ENCODE data around the gene GFY.

GFY gene

GRCh38 chr19:49428547-49429451 is 3.6 kb downstream of the GFY start:
- DNase-seq (ENCODE audit: low spot score) = no peak

DNA sequence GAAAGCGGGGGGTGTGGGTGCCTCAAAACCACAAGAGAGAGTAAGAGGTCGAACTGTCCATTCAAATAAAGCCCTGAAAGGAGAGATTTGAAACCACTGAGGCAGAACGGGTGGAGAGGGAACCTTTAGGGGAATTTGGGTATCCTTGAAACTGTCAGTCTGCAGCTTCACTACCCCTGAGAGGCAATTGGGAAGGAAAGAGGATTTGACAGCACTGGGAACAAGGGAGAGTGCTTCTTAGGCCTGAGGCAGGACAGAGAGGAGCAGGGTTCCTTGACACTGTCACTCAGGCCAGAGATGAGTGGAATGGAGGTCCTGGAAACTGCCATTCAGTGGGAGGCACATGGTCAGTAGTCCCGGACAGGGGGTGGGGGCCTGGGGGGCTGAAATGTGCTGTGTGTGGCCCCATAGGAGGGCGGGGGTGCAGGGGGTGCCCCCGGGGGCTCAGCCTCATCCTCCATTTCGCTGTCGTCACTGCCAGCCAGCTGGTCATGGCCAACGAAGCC is 5.0 kb downstream of the GFY start:
- no peak for DNase-seq (ENCODE audit: low spot score)

DNA sequence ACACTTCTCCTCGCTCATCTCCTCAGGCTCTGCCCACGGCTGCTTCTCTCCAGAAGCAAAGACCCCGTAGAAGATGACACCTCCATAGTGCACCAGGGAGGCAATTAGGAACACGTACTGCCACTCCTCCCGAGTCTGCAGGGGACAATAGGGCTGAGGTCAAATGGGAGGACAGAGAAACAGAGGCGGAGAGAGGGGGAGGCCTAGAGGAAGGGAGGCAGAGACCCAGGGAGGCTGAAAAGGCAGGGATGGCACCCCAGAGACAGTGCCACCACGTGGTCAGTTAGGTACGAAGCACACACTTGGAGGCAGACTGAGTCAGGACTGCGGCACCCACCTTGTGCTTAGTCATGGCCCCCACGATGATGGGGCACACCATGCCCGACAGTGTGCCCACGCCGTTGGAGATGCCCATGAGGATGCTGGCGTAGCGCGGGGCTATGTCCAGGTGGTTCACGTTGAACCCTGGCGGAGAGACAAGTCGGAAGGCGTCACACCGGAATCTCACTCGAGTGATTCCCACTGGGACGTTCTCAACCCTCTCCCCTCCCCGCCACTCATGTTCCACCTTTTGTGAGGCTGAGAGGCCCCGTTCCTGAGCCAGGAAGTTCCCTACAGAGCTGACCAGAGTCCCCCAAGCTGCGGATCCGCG is 5.6 kb downstream of the GFY start:
- no peak for DNase-seq (ENCODE audit: low spot score)

- DNase-seq (ENCODE audit: low spot score) = no peak
These were observed 6.2 kb downstream of the GFY start for GRCh38 chr19:49431330-49431749.

GRCh38 chr19:49432141-49433073 is 7.2 kb downstream of the GFY start:
- DNase-seq (ENCODE audit: low spot score) = no peak

DNA sequence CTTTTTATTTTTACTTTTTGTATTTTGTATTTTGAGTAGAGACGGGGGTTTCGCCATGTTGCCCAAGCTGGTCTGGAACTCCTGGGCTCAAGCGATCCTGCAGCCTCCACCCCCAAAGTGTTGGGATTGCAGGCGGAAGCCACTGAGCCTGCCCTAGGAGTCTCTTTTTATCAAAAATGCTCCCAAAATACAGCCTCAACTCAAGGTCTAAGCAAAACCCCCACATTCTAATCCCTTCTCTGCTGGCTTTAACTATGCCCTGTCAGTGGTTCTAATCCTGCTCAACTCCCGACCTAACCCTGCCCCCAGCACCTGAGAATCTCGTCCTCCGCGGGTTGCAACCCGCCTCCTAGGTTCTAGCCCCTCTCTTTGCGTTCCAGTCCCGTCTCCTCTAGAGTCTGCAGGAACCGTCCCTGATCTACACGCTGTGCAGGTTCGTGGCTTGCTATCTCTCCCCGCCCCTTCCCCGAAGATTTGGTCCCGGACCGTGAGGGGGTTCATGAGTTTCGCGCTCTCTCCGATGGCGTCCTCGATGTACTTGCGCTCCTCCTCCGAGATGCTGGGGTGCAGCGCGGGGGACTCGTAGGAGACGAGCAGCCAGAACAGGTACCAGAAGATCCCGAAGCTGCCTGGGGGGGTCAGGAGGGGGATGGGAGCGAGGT is 8.2 kb downstream of the GFY start:
- DNase-seq (ENCODE audit: low spot score) = no peak

GRCh38 chr19:49434907-49435583 is 9.9 kb downstream of the GFY start:
- DNase-seq (ENCODE audit: low spot score) = no peak

DNA sequence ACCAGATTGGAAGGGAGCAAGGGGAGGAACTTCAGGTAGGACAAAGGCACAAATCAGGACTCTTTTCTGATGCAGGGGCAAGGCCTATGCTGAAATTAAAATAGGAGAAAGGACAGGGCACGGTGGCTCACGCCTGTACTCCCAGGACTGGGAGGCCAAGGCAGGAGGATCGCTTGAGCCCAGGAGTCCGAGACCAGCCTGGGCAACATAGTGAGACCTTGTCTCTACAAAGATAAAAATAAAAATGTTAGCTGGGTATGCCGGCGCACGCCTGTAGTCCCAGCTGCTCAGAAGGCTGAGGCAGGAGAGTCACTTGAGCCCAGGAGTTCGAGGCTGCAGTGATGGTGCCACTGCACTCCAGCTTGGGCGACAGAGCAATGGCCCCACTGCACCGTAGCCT is 10.5 kb downstream of the GFY start:
- no peak for DNase-seq (ENCODE audit: low spot score)

- peak; percentile 63 for DNase-seq (ENCODE audit: low spot score)
These were observed 11.3 kb downstream of the GFY start for GRCh38 chr19:49436381-49437017.

- DNase-seq (ENCODE audit: low spot score) = no peak
These were observed 12.0 kb downstream of the GFY start for GRCh38 chr19:49437231-49437630.

DNA sequence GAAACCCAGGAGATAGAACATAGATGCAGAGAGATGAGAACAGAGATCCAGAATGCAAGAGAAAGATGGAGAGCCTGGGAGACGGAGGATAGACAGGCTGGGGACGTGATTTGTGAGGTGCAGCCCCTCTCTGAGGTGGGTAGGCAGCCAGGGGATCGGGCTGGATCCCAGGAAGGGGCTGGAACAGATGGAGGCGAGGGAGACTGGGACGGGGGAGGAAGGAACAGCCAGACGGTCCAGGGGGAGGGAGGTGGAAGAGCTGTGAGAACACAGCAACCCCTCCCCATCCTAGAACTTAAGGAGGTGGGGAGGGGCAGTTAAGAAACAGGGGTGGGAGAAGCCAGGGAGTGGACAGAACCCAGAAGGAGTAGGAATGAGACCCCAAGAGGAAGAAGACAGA is 13.1 kb downstream of the GFY start:
- no peak for DNase-seq (ENCODE audit: low spot score)

DNA sequence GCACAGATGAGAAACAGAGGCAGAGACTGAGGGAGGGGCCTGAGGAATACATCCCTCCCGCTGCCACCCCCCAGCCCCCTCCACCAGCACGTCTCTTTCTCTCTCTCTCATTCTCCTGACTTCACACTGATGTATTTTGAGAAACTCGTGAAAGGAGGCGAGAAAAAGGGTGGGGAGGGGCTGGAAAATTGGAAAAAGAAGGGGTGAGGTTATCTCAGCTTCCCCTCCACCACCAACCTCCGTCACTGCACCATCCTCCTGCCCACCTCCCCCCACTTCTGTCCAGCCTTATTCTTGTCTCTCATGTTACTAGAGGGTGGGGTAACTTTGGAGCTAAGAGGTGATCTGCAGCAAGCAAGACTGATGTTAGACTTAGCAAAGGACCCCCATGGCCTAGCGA is 14.6 kb downstream of the GFY start:
- no peak for DNase-seq (ENCODE audit: low spot score)

- no peak for DNase-seq (ENCODE audit: low spot score)
These were observed 15.4 kb downstream of the GFY start for GRCh38 chr19:49440439-49441209.

- DNase-seq (ENCODE audit: low spot score) = no peak
These were observed 16.2 kb downstream of the GFY start, which contains the start of gene SLC17A7 for GRCh38 chr19:49441210-49441959. SLC17A7 (minus strand) TSS chr19:49441527; CDS start chr19:49441379, 148 bp downstream.

GRCh38 chr19:49441960-49442350 is 16.8 kb downstream of the GFY start:
- no peak for DNase-seq (ENCODE audit: low spot score)

GRCh38 chr19:49442354-49442753 is 17.2 kb downstream of the GFY start:
- DNase-seq (ENCODE audit: low spot score) = no peak

DNA sequence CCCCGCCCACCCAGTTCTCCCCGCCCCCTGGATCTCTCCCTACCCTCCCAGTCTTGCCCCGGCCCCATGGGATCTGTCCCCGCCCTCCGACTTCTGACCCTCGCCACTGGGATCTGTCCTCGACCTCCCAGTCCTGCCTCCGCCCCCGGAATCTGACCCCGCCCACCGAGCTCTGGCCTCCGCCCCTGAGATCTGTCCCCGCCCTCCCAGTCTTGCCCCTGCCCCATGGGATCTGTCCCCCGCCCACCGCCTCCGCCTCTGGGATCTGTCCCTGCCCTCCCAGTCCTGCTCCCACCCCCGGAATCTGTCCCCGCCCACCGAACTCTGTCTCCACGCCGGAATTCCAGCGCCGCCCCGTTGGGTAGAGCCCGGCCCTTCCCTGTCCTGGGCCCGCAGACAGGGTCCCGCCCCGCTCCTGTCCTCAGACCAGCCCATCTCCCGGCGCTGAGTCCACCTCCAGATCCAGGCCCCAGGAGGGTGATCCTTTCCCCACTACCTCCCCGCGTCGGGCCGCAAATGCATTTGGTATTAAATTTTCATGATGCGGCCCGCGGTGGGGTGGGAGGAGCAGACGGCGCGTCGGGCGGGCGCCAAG is 17.7 kb downstream of the GFY start:
- peak; percentile 55 for DNase-seq (ENCODE audit: low spot score)

- DNase-seq (ENCODE audit: low spot score) = peak; percentile 94
These were observed 18.3 kb downstream of the GFY start for GRCh38 chr19:49443366-49444099.
